HG02852 (cell line): ENCODE measurements around the gene HNRNPA1.
A peak's percentile ranks its signal among the peaks of the same experiment; 100 is the strongest.
"Not testable (repeated sequence)": the region's sequence is repeated elsewhere in the genome, so short reads cannot be mapped to it uniquely, and the experiment has no call there.

Source experiments
- ATAC-seq: cut with Tn5 transposase; IDR thresholded peaks from one replicate; pipeline ENCODE4 v1.9.1; 2021; ENCODE audit warnings: mild to moderate bottlenecking, moderate library complexity; ENCODE audit not compliant: unreplicated experiment

The HNRNPA1 gene

DNA sequence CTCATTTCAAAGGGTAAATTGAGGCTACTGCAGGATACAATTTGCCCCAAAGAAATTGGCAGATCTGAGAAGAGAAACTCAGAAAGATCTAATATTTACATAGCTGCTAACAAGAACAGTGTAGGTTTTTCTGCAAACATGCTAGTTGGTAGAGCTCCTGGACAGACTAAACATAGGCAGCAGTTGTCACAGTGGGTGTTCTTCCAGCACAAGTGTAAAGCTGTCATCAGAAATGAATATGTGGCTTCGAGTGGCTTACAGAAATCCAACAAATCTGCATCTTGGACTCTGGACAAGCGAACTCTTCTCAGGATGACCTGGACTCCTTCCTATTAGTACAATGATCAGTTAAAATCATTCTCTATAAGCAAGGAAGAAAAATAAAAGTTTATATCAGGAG is 6.5 kb upstream of the HNRNPA1 start:
- ATAC-seq: no peak

DNA sequence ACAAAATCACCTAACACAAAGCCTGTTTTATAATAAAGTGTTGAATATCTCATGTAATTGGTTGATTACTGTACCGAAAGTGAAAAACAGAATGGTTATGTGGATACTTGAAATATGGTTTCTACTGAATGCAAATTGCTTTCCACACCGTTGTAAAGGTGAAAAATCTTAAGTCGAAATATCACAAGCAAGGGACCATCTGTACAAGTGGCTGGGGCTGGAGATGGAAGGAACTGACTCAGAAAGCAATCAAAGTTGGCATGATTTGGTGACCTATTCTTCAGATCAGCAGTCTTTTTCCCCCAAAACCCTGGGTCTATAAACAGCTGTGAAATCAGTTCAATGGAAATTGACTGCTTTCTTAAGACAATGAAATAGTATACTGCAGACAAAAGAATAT is 4.2 kb upstream of the HNRNPA1 start:
- ATAC-seq: no peak

DNA sequence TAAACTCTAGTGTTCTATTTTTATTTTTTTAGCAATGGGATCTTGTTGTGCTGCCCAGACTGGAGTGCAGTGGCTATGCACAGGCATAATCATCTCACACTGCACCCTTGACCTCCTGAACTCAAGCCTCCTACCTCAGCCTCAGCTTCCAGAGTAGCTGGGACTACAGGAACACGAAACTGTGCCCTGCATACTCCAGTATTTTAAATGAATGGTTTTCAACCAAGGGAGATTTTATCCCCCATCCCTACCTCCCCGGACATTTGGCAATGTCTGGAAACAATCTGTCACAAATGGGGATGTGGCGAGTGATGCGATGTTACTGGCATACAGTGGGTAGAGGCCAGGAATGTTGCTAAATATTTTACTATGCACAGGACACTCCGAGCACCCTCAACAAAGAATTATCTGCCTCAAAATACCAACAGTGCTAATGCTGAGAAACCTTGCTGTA is 2.7 kb upstream of the HNRNPA1 start:
- no peak for ATAC-seq

DNA sequence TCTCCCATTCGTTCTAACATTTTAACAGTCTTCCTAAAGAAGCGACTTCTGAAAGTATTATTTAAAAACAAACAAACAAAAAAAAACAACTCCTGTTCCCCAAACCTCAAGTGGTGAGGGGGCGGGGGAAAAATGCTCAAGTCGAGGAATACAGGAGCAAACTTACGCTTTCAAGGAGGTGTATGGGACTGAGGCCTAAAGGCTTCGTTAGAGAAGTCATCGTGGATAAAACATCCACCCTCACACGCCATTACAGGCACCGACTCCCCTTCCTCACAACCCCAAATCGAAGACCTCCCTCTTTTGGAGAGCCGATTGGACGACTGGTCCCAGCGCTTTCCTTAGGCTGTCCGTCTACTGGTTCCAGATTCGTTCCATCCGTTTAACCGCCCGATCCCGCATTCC is 1.3 kb upstream of the HNRNPA1 start:
- ATAC-seq: no peak

DNA sequence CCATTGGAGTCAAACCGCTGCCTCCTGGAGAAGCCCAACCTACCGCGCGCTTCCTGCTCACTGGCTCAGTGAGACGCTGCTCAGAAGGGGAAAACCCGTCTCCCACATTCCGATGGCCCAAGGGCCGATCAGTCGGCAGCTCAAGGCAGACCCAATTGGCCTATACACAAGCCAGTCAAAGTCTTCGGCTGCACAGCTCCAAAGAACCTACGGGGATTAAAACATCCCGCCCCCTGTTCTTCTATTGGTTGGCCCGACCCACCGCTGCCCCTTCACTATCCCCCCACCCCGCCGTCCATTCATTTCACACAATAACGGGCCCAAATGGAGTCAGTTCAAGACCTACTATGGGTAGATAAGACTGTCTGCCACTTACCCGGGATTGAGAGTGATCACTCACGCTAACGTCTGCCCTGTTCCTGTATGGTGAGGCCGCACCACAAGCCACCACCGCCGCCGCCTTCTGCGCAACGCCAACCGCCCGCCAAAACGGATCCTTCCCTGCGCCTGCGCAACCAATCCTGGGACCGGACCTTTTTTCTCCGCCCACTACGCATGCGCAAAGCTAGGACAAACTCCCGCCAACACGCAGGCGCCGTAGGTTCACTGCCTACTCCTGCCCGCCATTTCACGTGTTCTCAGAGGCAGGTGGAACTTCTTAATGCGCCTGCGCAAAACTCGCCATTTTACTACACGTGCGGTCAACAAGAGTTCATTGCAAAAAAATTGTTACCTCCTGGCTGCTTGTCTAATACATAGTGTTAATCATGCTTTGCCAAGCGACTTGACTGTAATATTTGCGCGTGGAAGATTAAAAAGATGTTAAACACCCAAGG is 676 bp upstream of the HNRNPA1 start, which contains the start of gene CBX5:
TSS of gene CBX5 (minus strand) at position 491 of the 836 bp plus-strand sequence. CDS start 22,472 bp downstream, outside the sequence.
- ATAC-seq: peak; percentile 76

DNA sequence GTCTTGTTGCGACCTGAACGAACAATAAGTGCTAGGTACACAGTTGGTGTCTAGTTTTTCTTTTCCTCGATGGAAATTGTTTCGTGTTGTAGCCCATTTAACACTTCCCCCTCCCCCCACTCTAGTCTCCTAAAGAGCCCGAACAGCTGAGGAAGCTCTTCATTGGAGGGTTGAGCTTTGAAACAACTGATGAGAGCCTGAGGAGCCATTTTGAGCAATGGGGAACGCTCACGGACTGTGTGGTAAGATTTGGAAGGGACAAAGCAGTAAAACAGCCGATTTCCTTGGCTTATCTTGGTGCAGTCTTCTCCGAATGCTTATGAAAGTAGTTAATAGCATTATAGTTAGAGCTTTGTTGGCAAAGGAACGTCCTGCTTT is 724 bp downstream of the HNRNPA1 start:
- ATAC-seq: not testable (repeated sequence)

DNA sequence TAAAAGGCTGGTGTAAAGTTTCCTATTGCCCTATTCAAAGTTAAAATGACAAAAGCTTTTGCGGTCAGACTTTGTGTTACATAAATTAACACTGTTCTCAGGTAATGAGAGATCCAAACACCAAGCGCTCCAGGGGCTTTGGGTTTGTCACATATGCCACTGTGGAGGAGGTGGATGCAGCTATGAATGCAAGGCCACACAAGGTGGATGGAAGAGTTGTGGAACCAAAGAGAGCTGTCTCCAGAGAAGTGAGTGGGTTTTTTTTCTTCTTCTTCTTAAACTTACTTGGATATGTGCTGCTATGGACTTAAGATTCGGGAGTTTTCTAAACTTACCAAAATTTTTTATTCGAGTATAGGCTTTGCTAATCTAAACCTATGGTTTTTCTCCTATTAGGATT is 1.2 kb downstream of the HNRNPA1 start:
- not testable (repeated sequence) for ATAC-seq

DNA sequence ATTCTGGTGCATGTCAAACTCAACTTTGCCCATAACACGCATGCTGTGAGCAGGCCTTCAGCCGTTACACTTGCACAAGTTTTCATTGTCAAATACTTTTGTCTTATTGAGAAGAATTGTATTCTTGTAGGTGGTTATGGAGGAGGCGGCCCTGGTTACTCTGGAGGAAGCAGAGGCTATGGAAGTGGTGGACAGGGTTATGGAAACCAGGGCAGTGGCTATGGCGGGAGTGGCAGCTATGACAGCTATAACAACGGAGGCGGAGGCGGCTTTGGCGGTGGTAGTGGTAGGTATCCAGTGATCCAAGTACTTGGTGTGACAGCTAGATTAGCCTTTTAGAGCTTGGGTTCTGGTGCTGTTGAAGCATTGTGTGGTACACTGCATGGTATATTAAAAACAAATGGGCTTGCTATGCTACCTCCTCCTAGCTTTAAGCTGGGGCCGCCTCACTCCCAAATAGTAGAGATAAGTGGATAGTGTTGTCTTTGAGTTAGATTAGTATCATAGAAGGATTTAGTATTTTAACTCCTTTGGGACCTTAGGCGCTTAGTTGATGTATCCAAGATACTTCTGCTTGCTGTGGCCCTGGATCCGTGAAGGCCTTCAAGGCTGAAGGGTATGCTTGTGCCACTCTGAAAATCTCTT is 2.5 kb downstream of the HNRNPA1 start:
- no peak for ATAC-seq

DNA sequence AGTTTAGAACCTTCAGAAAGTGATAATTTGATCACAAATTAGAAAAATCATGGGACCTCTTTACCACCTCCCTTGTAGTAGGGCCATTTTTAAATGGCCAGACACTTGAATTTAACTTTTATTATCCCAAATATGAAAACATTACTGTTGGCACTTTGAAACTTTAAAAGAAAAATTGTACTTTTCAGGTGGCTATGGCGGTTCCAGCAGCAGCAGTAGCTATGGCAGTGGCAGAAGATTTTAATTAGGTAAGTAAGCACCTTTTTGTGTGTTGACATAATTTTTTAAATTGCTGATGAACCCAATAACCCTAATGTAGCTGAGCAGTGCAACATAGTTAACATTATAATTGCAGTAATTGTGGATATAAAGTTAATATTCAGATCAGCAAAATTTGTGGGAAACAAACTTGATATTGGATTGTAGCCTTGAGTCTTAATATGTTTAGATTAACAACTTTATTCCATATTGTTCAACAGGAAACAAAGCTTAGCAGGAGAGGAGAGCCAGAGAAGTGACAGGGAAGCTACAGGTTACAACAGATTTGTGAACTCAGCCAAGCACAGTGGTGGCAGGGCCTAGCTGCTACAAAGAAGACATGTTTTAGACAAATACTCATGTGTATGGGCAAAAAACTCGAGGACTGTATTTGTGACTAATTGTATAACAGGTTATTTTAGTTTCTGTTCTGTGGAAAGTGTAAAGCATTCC is 3.7 kb downstream of the HNRNPA1 start:
- not testable (repeated sequence) for ATAC-seq

DNA sequence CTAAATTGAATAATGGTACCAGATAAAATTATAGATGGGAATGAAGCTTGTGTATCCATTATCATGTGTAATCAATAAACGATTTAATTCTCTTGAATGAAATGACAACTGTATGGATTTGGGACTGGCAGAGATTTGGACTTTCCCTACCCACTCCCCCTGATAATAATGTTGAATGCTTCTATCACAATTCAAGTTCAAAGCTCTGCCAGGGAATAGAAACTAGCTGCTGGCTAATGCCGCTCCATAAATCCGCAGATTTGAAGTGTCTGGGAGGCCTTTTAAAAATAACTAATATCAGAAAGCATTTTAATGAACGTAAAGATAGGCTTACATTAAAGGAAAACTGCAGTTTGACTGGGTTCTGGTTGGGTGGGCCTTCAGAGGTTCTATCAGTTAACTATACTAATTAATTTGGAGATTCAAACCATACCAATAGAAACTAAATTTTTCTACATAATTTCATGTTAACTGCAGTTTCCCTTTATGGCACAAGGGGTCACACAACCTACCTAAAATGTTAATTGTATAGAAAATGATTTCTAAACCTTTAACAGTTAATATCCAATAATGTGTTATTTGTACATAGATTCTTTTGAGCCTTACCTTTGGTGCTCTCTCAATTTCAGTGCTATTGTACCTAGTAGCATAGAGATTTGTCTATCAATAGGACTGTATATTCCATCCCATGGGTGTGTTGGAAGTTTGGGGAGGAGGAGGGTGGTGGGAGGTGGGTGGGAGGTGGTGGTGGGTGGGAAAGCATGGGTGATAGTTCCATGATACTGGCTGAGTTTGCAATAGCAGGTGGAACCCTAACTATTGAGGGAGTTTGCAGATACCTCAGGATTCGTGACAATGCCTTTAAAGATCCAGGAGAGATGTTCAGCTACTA is 4.9 kb downstream of the HNRNPA1 start:
- ATAC-seq: no peak

DNA sequence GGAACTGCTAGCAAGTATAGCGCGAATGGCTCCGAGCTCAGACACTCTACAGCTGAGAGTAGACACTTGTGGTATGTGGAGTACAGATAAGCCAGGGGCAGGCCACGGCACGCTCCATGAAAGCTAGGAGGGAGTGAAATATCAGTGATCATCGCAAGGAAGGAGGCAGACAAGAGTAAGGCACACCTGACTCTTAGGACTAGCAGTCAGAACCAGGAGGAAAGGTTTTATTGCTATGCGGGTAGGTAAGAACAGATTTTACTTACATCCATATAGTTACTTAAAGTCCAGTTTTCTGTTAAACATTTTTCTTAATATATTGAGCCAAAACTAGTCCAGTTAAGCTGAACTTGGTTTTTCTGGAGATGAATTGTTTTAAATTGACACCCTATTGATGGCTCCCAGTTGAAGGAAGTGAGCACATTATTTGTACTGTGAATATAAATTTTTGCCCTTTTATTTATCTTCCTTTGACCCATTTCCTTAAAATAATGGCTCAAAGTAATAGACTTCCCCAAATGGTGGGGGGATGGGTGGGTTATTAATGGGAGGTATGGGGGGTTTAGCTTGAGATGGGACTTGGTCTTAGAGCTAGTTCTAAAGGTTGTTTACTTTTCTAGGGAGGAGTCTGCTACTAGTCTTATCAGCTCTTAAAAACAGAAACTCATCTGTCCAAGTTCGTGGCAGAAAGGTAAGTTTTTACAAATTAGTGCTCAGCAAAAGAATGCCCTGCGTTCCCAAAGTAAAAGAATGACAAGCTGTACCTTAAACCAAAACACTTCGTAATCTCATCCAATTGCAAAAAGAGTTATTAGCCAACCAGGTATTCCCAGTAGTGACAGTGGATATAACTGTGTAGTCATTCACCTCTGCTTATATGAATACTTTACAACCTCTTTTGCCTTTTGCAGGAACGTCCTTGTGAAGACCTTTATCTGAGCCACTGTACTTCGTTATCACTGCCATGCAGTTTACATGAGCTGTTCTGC is 5.8 kb downstream of the HNRNPA1 start:
- no peak for ATAC-seq

DNA sequence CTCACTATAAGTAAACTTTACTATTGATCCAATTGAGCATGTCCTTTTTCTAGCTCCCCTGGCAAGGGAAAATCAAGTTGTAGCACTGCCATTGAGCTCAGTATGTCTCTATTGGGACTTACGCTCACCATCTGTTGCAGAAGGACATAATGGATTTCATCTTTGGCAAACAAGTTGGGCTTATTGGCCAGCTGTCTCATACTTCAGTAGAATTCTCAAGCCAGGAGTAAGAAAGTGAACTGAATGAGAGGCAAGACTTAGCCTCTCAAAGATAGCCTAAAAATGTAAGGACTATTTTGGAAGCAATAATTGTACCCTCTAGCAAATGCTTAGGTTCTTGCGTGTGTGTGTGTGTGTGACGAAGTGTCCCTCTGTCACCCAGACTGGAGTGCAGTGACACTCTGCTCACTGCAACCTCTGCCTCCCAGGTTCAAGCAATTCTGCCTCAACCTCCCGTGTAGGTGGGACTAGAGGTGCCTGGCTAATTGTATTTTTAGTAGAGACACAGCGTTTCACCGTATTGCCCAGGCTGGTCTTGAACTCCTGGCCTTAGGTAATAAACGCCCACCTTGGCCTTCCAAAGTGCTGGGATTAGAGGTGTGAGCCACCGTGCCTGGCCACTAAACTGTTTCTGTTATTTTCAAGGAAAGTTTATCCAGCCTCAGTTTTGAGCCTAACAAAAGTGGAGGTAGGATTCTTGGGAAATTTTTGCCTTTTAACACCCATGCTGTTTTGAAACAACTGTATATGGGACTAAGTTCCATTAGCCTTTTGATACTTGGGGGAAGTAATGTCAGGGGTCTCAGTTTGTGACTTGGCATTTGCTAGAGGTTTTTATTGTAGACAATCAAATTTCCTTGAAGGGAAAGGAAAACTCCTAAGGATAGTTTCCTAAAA is 7.0 kb downstream of the HNRNPA1 start:
- no peak for ATAC-seq

DNA sequence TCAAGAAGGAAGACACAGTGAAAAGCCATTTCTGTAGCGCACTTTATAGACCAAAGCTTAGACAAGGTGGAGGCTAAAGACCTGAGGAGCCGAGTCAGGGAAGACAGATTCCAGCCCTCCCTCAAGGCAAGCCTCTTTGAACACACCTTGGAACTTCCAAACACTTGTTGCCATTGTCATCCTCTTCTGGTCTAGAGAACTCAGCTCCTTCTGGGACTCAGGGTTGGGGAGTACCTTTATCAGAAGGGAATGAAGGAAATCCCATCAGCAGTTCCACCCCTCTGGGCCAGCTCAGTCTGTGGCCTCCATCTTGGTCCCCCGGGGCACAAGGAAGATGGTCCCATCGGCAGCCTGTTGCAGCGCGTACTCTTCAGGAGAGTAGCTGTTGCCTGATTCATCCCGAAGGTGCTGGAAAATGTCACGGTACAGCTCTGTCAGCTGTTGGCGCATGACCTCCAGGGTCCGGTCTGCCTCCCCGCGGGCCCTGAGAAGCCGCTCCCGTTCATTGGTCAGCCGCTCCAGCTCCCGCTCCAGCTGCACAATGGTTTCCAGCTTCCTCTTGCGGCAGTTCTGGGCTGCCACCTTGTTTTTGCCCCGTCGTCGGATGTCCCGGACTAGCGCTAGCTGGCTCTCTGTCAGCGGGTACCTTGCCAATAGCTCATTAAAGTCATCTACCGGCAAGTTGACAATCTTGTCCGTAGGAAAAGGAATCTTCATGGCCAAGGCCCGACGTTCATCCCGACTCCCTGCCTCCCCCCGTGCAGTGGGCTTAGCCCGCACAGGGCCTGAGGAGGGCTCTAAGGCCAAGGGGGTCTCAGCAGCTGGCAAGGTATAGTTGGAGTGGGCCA is 11.8 kb downstream of the HNRNPA1 start:
- no peak for ATAC-seq

DNA sequence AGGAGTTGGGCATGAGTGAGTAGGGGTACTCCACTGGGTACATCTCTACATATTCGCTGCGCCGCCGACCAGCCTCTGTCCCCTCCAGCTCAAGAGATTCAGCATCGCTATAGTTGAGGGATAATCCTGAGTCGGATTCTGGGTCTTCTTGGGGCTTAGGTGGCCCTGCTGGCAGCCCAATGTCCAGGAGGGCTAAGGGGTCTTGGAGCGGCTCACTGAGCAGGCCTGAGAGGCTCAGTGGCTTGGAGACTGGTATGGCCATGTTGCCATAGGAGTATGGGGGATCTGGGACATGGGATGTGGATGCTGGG is 12.4 kb downstream of the HNRNPA1 start:
- ATAC-seq: no peak

DNA sequence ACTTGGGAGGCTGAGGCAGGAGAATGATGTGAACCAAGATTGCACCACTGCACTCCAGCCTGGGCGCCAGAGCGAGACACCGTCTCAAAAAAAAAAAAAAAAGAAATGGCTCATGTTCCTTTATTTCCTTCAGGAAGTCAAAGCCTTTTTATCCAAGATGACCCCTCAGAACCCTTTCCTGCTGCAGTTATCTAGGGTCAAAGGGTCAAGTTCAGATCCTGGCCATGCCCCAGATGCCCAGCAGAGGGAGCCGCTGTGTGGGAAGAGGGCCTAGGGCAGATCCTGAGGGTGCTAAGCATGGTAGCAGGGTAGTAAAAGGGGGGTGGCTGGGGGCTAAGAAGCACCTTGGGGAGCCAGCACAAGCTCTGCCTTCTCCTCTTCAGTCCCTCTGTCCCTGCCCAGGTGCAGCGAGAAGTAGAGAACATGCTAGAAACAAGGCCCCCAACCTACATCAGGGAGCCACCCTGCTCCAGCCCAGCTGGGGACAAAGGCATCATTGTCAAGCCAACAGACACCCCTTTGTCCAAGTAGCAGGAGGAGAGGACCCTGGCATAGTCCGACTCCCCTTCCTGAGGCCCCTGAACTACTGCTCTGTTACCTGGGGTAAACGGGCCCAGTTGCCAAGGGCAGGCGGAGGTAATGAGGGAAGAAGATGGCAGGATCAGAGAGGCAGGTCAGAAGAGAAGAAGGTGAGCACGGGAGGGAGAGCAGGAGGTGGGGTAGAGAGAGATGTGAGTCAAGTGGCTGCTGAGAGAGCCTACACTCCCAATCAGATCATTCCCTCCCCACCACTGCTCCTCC is 13.8 kb downstream of the HNRNPA1 start:
- no peak for ATAC-seq

DNA sequence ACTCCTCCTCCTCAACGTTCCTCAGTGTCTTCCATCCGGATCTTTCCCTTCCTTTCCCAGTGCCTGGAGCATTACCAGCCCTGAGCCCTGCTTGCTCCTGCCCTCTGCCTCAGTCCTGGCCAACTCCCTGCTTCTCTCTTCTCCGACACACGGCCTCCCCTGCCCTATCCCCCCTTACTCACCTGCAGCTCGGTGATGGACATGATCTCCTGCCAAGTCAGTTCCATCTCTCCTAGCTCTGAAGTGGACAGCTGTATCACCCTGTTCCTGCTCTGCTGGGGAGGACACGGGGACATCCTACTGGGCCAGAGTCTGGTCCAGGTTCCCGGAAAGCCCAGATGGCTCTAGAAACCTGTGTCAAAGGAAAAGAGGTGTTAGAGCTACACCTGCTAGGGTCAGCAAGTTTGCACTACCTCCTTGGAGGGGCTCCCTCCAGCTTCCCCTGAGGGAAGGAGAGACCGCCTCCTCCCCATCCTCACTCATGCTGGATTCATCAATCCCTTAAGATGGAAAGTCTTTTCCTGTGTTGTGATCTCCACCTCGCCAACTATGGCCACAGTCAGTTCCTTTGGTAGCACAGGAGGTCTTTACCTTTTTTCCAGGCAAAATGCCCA is 14.5 kb downstream of the HNRNPA1 start:
- ATAC-seq: no peak
